HG02678 (cell line): Measurements from ENCODE around the gene KRTAP15-1.

Source experiments
- ATAC-seq: cut with Tn5 transposase; IDR thresholded peaks from one replicate; pipeline ENCODE4 v1.9.1; 2021; ENCODE audit warnings: mild to moderate bottlenecking, moderate library complexity; ENCODE audit not compliant: unreplicated experiment

KRTAP15-1 gene

DNA sequence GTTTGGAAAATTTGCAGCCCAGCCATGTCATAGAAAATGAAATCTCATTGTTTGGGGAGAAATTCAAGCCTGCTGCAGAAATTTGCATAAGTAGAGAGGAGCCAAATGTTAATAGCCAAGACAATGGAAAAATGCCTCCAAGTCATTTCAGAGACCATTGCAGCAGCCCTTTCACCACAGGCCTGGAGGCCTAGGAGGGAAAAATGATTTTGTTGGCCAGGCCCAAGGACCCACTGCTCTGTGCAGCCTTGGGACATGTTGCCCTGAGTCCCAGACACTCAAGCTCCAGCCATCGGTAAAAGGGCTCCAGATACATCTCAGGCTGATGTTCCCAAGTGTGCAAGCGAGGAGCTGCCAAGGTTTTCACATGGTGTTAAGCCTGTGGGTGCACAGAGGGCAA lies 46.1 kb downstream of the KRTAP15-1 start:
- no peak for ATAC-seq

GRCh38 chr21:30487336-30487735 lies 47.3 kb downstream of the KRTAP15-1 start, which contains the start of gene KRTAP19-2:
Gene KRTAP19-2 (minus strand): TSS chr21:30487436. CDS start chr21:30487348, 88 bp downstream.
- ATAC-seq: no peak
